Activated T-helper 1 cell treated with anti-CD3 and anti-CD28 coated beads, Interleukin-2, amount 50 U/mL, for 16 hours (primary cell): Measurements from ENCODE around the gene DIAPH2.

Experiments
- DNase-seq, 2 donors: peaks; one replicate each; pipeline ENCODE4 v3.0.0-alpha.2; 2020; ENCODE audit warnings: low read depth in 1 of 2, low spot score in 1 of 2

The DIAPH2 gene

GRCh38 chrX:97539970-97540519 is 855.4 kb downstream of the DIAPH2 start:
- no peak for DNase-seq

GRCh38 chrX:97547877-97548578 is 863.4 kb downstream of the DIAPH2 start:
- no peak for DNase-seq

GRCh38 chrX:97551821-97552220 is 867.2 kb downstream of the DIAPH2 start:
- no peak for DNase-seq

GRCh38 chrX:97553833-97554232 is 869.2 kb downstream of the DIAPH2 start:
- DNase-seq: no peak

GRCh38 chrX:97556359-97556758 is 871.7 kb downstream of the DIAPH2 start:
- no peak for DNase-seq

GRCh38 chrX:97563531-97564133 is 879.0 kb downstream of the DIAPH2 start:
- DNase-seq: peak; percentile 3 to 10

- DNase-seq: no peak
Observed at GRCh38 chrX:97564496-97564895, 879.9 kb downstream of the DIAPH2 start.

- DNase-seq: no peak
Observed at GRCh38 chrX:97587171-97587570, 902.5 kb downstream of the DIAPH2 start.

GRCh38 chrX:97594646-97595224 is 910.1 kb downstream of the DIAPH2 start:
- no peak for DNase-seq

- no peak for DNase-seq
Observed at GRCh38 chrX:97597954-97598353, 913.3 kb downstream of the DIAPH2 start.

- no peak for DNase-seq
Observed at GRCh38 chrX:97602465-97603258, 918.0 kb downstream of the DIAPH2 start.

- DNase-seq: no peak
Observed at GRCh38 chrX:97605271-97605670, 920.6 kb downstream of the DIAPH2 start.

- DNase-seq: no peak
Observed at GRCh38 chrX:97609357-97609756, 924.7 kb downstream of the DIAPH2 start.

GRCh38 chrX:97609938-97610337 is 925.3 kb downstream of the DIAPH2 start:
- DNase-seq: no peak

GRCh38 chrX:97616883-97617530 is 932.4 kb downstream of the DIAPH2 start:
- no peak for DNase-seq

GRCh38 chrX:97619499-97619898 is 934.9 kb downstream of the DIAPH2 start:
- DNase-seq: no peak

GRCh38 chrX:97622111-97622510 is 937.5 kb downstream of the DIAPH2 start:
- no peak for DNase-seq

- no peak for DNase-seq
Observed at GRCh38 chrX:97628326-97628725, 943.7 kb downstream of the DIAPH2 start.

GRCh38 chrX:97628807-97629596 is 944.4 kb downstream of the DIAPH2 start:
- DNase-seq: no peak

- DNase-seq: no peak
Observed at GRCh38 chrX:97629597-97629985, 944.9 kb downstream of the DIAPH2 start.
